ENCODE data around the gene FAM200B. TPM values are rescaled to one million over a fixed set of nuclear protein-coding genes. Genes with fewer than 3 reads are reported as not detected.

The FAM200B gene
- total and polyA plus RNA-seq, 2 experiments from 2014 or later, result 34.4 to 88.0 TPM

DNA sequence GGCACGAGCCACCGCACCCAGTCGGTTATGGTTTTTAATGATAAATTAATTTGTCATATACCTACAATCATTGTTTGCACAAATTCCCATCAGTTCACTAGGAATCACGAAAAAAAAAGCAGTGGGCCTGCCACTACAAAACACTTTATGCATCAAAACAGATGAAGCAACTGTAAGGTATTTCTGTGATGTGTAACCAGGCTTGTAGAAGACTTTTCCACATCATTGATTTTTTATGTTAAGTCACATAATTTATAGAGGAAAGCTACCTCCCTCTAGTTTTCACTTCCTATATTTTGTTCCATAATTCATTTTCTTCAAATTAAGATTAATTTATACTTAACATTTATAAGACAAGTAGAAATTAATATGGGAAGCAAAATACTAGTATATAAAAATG is 6.7 kb upstream of the FAM200B start:
- Histone ChIP-seq H4K20me1 (replicated peaks; ENCODE audit: insufficient read depth) (peaks cover 13% of the 10 kb centered on the region), H3K4me1 (ENCODE audit: insufficient read depth) (peaks cover 28% of the 10 kb centered on the region), H3K4me2 (no peak overlapping the region), H3K4me3 (no peak overlapping the region), H3K27ac (ENCODE audit: low read depth) (no peak overlapping the region), H3K27me3 (ENCODE audit: insufficient read depth) (no peaks in the 10 kb centered on the region), H2AFZ (no peak overlapping the region), H3F3A (replicated peaks; ENCODE audit: low read depth) (no peaks in the 10 kb centered on the region), H3K36me3 (ENCODE audit: insufficient read depth) (no peaks in the 10 kb centered on the region), H3K79me2 (replicated peaks; ENCODE audit: insufficient read depth) (peaks cover 92% of the 10 kb centered on the region), H3K9me2 (ENCODE audit: insufficient read depth) (no peaks in the 10 kb centered on the region)
- TF ChIP-seq, protein P1, sequence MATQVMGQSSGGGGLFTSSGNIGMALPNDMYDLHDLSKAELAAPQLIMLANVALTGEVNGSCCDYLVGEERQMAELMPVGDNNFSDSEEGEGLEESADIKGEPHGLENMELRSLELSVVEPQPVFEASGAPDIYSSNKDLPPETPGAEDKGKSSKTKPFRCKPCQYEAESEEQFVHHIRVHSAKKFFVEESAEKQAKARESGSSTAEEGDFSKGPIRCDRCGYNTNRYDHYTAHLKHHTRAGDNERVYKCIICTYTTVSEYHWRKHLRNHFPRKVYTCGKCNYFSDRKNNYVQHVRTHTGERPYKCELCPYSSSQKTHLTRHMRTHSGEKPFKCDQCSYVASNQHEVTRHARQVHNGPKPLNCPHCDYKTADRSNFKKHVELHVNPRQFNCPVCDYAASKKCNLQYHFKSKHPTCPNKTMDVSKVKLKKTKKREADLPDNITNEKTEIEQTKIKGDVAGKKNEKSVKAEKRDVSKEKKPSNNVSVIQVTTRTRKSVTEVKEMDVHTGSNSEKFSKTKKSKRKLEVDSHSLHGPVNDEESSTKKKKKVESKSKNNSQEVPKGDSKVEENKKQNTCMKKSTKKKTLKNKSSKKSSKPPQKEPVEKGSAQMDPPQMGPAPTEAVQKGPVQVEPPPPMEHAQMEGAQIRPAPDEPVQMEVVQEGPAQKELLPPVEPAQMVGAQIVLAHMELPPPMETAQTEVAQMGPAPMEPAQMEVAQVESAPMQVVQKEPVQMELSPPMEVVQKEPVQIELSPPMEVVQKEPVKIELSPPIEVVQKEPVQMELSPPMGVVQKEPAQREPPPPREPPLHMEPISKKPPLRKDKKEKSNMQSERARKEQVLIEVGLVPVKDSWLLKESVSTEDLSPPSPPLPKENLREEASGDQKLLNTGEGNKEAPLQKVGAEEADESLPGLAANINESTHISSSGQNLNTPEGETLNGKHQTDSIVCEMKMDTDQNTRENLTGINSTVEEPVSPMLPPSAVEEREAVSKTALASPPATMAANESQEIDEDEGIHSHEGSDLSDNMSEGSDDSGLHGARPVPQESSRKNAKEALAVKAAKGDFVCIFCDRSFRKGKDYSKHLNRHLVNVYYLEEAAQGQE (IDR thresholded peaks at IDR 0.05; ENCODE audit: unreplicated experiment), result no peak
- H3K36me3 Mint-ChIP-seq (ENCODE audit: low read depth), result peaks cover 19% of the 10 kb centered on the region
- H3K4me3 Mint-ChIP-seq, result no peak overlapping the region
- ATAC-seq (no peak), DNase-seq (ENCODE audit: low spot score) (no peak)
- H3K27ac Mint-ChIP-seq, result no peak overlapping the region; the same call in 1 of the 2 replicates
- H3K4me1 Mint-ChIP-seq, result peaks cover 23% of the 10 kb centered on the region
- H3K9me3 Mint-ChIP-seq, result no peaks in the 10 kb centered on the region; the same call in 2 of the 3 replicates
- no peaks in the 10 kb centered on the region for H3K27me3 Mint-ChIP-seq (ENCODE audit: insufficient read depth, low read depth, poor library complexity)

DNA sequence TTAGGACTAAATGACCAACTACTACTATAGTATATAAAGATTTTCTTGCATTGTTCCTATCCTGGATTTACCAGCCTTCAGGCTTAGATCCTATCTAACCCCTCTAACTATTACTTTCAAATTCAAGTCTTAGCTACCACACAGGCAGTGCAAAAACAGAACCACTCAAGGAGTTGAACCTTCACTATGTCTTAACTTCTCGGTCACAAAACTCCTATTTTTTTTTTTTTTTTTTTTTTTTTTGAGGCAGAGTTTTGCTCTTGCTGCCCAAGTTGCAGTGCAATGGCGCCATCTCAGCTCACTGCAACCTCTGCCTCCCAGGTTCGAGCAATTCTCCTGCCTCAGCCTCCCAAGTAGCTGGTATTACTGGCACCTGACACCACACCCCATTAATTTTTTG is 6.3 kb upstream of the FAM200B start:
- no peaks in the 10 kb centered on the region; the same call in 2 of the 3 replicates for H3K9me3 Mint-ChIP-seq

More for the DNA sequence above, 6.3 kb upstream of the FAM200B start:
- H3K27me3 ChIP-seq (ENCODE audit: insufficient read depth), result no peaks in the 10 kb centered on the region
- TF ChIP-seq EZH2phosphoT487 (IDR thresholded peaks at IDR 0.05; ENCODE audit: unreplicated experiment), result no peak
- no peak for TF ChIP-seq STAT1 (IDR thresholded peaks at IDR 0.05; ENCODE audit: unreplicated experiment)
- TF ChIP-seq, protein P2, sequence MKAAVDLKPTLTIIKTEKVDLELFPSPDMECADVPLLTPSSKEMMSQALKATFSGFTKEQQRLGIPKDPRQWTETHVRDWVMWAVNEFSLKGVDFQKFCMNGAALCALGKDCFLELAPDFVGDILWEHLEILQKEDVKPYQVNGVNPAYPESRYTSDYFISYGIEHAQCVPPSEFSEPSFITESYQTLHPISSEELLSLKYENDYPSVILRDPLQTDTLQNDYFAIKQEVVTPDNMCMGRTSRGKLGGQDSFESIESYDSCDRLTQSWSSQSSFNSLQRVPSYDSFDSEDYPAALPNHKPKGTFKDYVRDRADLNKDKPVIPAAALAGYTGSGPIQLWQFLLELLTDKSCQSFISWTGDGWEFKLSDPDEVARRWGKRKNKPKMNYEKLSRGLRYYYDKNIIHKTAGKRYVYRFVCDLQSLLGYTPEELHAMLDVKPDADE (IDR thresholded peaks at IDR 0.05), result no peak
- TF ChIP-seq CREB1 (CRISPR knock-in tag; IDR thresholded peaks at IDR 0.05; ENCODE audit: low read depth), result no peak
- no peak for TF ChIP-seq POLR2AphosphoS5 (IDR thresholded peaks at IDR 0.05; ENCODE audit: low read depth)
- TF ChIP-seq CTCF (conservative IDR thresholded peaks at IDR 0.05; ENCODE audit: low read depth in 2 of 2), result peak in 1 of 2 experiments; percentile 22; a peak in 1 of 4 replicates
- no peak for TF ChIP-seq ZNF114 (CRISPR knock-in tag; IDR thresholded peaks at IDR 0.05)
- peaks cover 22% of the 10 kb centered on the region for H3K36me3 Mint-ChIP-seq (ENCODE audit: low read depth)
- no peaks in the 10 kb centered on the region for H3K36me3 ChIP-seq (ENCODE audit: insufficient read depth)
- peaks cover 30% of the 10 kb centered on the region for H3K4me1 ChIP-seq (ENCODE audit: insufficient read depth)
- H3K79me2 ChIP-seq (replicated peaks; ENCODE audit: insufficient read depth), result peaks cover 92% of the 10 kb centered on the region
- H4K20me1 ChIP-seq (replicated peaks; ENCODE audit: insufficient read depth), result peaks cover 13% of the 10 kb centered on the region; the same call in 1 of the 2 replicates
- no peak overlapping the region for H3K4me3 Mint-ChIP-seq
- DNase-seq (ENCODE audit: low spot score) (no peak), ATAC-seq (no peak)
- H3K4me3 ChIP-seq, result no peak overlapping the region
- no peak overlapping the region for H3K27ac Mint-ChIP-seq
- H3K9me2 ChIP-seq (ENCODE audit: insufficient read depth), result no peaks in the 10 kb centered on the region
- H3K27ac ChIP-seq (ENCODE audit: low read depth), result no peak overlapping the region
- H3K4me2 ChIP-seq, result no peak overlapping the region
- peaks cover 25% of the 10 kb centered on the region for H3K4me1 Mint-ChIP-seq
- no peaks in the 10 kb centered on the region for H3K27me3 Mint-ChIP-seq (ENCODE audit: insufficient read depth, low read depth, poor library complexity)
- no peaks in the 10 kb centered on the region for H3F3A ChIP-seq (replicated peaks; ENCODE audit: low read depth)
- no peak overlapping the region for H2AFZ ChIP-seq

All from GM23338 (cell line).